ENCODE data around the gene TMEM145. TPM values are rescaled to one million over a fixed set of nuclear protein-coding genes. Genes with fewer than 3 reads are reported as not detected.
A peak's percentile ranks its signal among the peaks of the same experiment; 100 is the strongest.

TMEM145 gene
- total RNA-seq, 1 donor from 2014 or later: 24.7 TPM

GRCh38 chr19:42315024-42315423 is 1.9 kb downstream of the TMEM145 start:
- Mint-ChIP-seq H3K9me3 (ENCODE audit: unreplicated experiment) (peaks cover 13% of the 10 kb centered on the region), H3K36me3 (ENCODE audit: unreplicated experiment) (no peaks in the 10 kb centered on the region), H3K27ac (ENCODE audit: unreplicated experiment) (no peak overlapping the region), H3K27me3 (ENCODE audit: unreplicated experiment) (peaks cover 6% of the 10 kb centered on the region), H3K4me3 (ENCODE audit: unreplicated experiment) (peak overlapping the region; percentile 59), H3K4me1 (ENCODE audit: low read depth, unreplicated experiment) (peaks cover 10% of the 10 kb centered on the region)
- TF ChIP-seq, protein P1, sequence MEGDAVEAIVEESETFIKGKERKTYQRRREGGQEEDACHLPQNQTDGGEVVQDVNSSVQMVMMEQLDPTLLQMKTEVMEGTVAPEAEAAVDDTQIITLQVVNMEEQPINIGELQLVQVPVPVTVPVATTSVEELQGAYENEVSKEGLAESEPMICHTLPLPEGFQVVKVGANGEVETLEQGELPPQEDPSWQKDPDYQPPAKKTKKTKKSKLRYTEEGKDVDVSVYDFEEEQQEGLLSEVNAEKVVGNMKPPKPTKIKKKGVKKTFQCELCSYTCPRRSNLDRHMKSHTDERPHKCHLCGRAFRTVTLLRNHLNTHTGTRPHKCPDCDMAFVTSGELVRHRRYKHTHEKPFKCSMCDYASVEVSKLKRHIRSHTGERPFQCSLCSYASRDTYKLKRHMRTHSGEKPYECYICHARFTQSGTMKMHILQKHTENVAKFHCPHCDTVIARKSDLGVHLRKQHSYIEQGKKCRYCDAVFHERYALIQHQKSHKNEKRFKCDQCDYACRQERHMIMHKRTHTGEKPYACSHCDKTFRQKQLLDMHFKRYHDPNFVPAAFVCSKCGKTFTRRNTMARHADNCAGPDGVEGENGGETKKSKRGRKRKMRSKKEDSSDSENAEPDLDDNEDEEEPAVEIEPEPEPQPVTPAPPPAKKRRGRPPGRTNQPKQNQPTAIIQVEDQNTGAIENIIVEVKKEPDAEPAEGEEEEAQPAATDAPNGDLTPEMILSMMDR (IDR thresholded peaks at IDR 0.05; ENCODE audit: partially characterized antibody, unreplicated experiment): no peak
- no peak for DNase-seq

- peak overlapping the region; percentile 44 for H3K27ac Mint-ChIP-seq (ENCODE audit: unreplicated experiment)
- peaks cover 7% of the 10 kb centered on the region for H3K27me3 Mint-ChIP-seq (ENCODE audit: unreplicated experiment)
- no peak for DNase-seq
- H3K4me1 Mint-ChIP-seq (ENCODE audit: low read depth, unreplicated experiment): peaks cover 10% of the 10 kb centered on the region
- peak overlapping the region; percentile 22 for H3K4me3 Mint-ChIP-seq (ENCODE audit: unreplicated experiment)
- no peaks in the 10 kb centered on the region for H3K36me3 Mint-ChIP-seq (ENCODE audit: unreplicated experiment)
- peaks cover 13% of the 10 kb centered on the region for H3K9me3 Mint-ChIP-seq (ENCODE audit: unreplicated experiment)
- TF ChIP-seq, protein P1 (IDR thresholded peaks at IDR 0.05; ENCODE audit: partially characterized antibody, unreplicated experiment): no peak
Measured at GRCh38 chr19:42316223-42317211, 3.4 kb downstream of the TMEM145 start.

GRCh38 chr19:42317535-42317934 is 4.4 kb downstream of the TMEM145 start:
- no peak for DNase-seq
- Mint-ChIP-seq H3K9me3 (ENCODE audit: unreplicated experiment) (peaks cover 10% of the 10 kb centered on the region), H3K27ac (ENCODE audit: unreplicated experiment) (peak overlapping the region; percentile 25), H3K27me3 (ENCODE audit: unreplicated experiment) (peaks cover 6% of the 10 kb centered on the region), H3K4me1 (ENCODE audit: low read depth, unreplicated experiment) (peaks cover 9% of the 10 kb centered on the region), H3K4me3 (ENCODE audit: unreplicated experiment) (peak overlapping the region; percentile 41), H3K36me3 (ENCODE audit: unreplicated experiment) (no peaks in the 10 kb centered on the region)
- TF ChIP-seq, protein P1 (IDR thresholded peaks at IDR 0.05; ENCODE audit: partially characterized antibody, unreplicated experiment): no peak

DNA sequence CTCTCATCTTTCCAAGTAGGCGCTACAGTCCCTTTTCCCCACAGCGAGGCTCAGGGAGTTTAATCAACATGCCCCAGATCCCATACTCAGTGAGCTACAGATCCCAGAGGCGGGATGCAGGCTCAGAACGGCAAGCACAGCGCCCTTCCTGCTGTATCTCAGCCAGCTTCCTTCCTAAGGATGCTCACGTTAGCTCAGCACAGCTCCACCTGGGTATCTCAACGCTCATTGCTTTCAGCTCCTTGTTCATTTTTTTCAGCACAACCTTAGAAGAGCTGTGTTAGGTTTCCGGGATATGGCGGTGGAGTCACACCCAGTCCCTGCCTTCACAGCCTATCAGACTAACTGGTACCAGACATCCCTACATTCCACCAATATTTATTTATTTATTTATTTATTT is 9.2 kb downstream of the TMEM145 start:
- DNase-seq: no peak
- Mint-ChIP-seq H3K4me3 (ENCODE audit: unreplicated experiment) (no peak overlapping the region), H3K9me3 (ENCODE audit: unreplicated experiment) (peaks cover 7% of the 10 kb centered on the region), H3K27ac (ENCODE audit: unreplicated experiment) (peak overlapping the region; percentile 38), H3K27me3 (ENCODE audit: unreplicated experiment) (peaks cover 11% of the 10 kb centered on the region), H3K4me1 (ENCODE audit: low read depth, unreplicated experiment) (peaks cover 11% of the 10 kb centered on the region), H3K36me3 (ENCODE audit: unreplicated experiment) (no peaks in the 10 kb centered on the region)
- TF ChIP-seq, protein P1 (IDR thresholded peaks at IDR 0.05; ENCODE audit: partially characterized antibody, unreplicated experiment): no peak

GRCh38 chr19:42323473-42323851 is 10.4 kb downstream of the TMEM145 start:
- no peak for DNase-seq
- H3K36me3 Mint-ChIP-seq (ENCODE audit: unreplicated experiment): no peaks in the 10 kb centered on the region
- TF ChIP-seq, protein P1 (IDR thresholded peaks at IDR 0.05; ENCODE audit: partially characterized antibody, unreplicated experiment): no peak
- no peak overlapping the region for H3K27ac Mint-ChIP-seq (ENCODE audit: unreplicated experiment)
- peaks cover 13% of the 10 kb centered on the region for H3K27me3 Mint-ChIP-seq (ENCODE audit: unreplicated experiment)
- no peak overlapping the region for H3K4me3 Mint-ChIP-seq (ENCODE audit: unreplicated experiment)
- peaks cover 17% of the 10 kb centered on the region for H3K4me1 Mint-ChIP-seq (ENCODE audit: low read depth, unreplicated experiment)
- peaks cover 3% of the 10 kb centered on the region for H3K9me3 Mint-ChIP-seq (ENCODE audit: unreplicated experiment)
